ENCODE measurements around the gene GPHA2. TPM values are rescaled to one million over a fixed set of nuclear protein-coding genes. Genes with fewer than 3 reads are reported as not detected.

The GPHA2 gene
- total RNA-seq, 1 donor from 2014 or later = not detected

GRCh38 chr11:64919627-64920026 lies 16.1 kb downstream of the GPHA2 start:
- no peak for DNase-seq (ENCODE audit: low spot score in 2 of 2)
- no peaks in the 10 kb centered on the region for H3K27me3 ChIP-seq
- peaks cover 9 to 26% of the 10 kb centered on the region in 2 donors for H3K4me1 ChIP-seq
- intact Hi-C loops (cut with DNase I) = loop anchor here (5.0 kb wide), 3 partner anchors 53 to 198 kb away; partner anchors contain the start of genes MAJIN, VPS51 and ZNHIT2
- no peaks in the 10 kb centered on the region for H3K9me3 ChIP-seq
- no peaks in the 10 kb centered on the region for H3K36me3 ChIP-seq
- H3K27ac ChIP-seq = no peak overlapping the region
- H3K4me3 ChIP-seq = no peak overlapping the region
- no peak for TF ChIP-seq CTCF (IDR thresholded peaks at IDR 0.05)

GRCh38 chr11:64918017-64918416 lies 17.7 kb downstream of the GPHA2 start:
- intact Hi-C loops (cut with DNase I) = loop anchor here (5.0 kb wide), 2 partner anchors 179 to 199 kb away; partner anchors contain the start of genes VPS51 and ZNHIT2
- TF ChIP-seq CTCF (IDR thresholded peaks at IDR 0.05) = peak in 2 of 3 experiments; percentile 16 to 24
- DNase-seq (ENCODE audit: low spot score in 2 of 2) = peak in 1 of 2 donors; percentile 65

GRCh38 chr11:64917663-64917995 lies 18.1 kb downstream of the GPHA2 start:
- peak overlapping the region; percentile 59 to 76 for H3K27ac ChIP-seq
- TF ChIP-seq CTCF (IDR thresholded peaks at IDR 0.05) = no peak
- H3K4me3 ChIP-seq = peak overlapping the region; percentile 57 to 92
- H3K27me3 ChIP-seq = no peaks in the 10 kb centered on the region
- H3K9me3 ChIP-seq = no peaks in the 10 kb centered on the region
- peaks cover 6 to 19% of the 10 kb centered on the region in 2 donors for H3K4me1 ChIP-seq
- no peak for DNase-seq (ENCODE audit: low spot score in 2 of 2)
- intact Hi-C loops (cut with DNase I) = loop anchor here (1.0 to 5.0 kb wide), 5 partner anchors 96 to 200 kb away; partner anchors contain the start of genes CDCA5, SNX15, VPS51 and ZFPL1
- H3K36me3 ChIP-seq = peaks cover 17 to 19% of the 10 kb centered on the region in 2 donors

More at GRCh38 chr11:64918017-64918416, 17.7 kb downstream of the GPHA2 start:
- no peaks in the 10 kb centered on the region for H3K9me3 ChIP-seq
- H3K27me3 ChIP-seq = no peaks in the 10 kb centered on the region
- H3K36me3 ChIP-seq = peaks cover 13 to 15% of the 10 kb centered on the region in 2 donors
- H3K27ac ChIP-seq = peak overlapping the region; percentile 59 to 76
- peaks cover 6 to 19% of the 10 kb centered on the region in 2 donors for H3K4me1 ChIP-seq
- peak overlapping the region; percentile 57 to 92 for H3K4me3 ChIP-seq

GRCh38 chr11:64916775-64917662 lies 18.7 kb downstream of the GPHA2 start, which contains the start of gene ATG2A:
TSS of gene ATG2A (minus strand) at chr11:64917209. CDS start at chr11:64917135, 74 bp downstream.
- peak within 1 kb of the TSS; percentile 92 to 94 for H3K4me3 ChIP-seq
- peak; percentile 99 to 100 for DNase-seq (ENCODE audit: low spot score in 2 of 2)
- peaks cover 6 to 19% of the 10 kb centered on the region in 2 donors for H3K4me1 ChIP-seq
- peak within 1 kb of the TSS; percentile 75 to 76 for H3K27ac ChIP-seq
- H3K36me3 ChIP-seq = peaks cover 21 to 25% of the 10 kb centered on the region in 2 donors
- no peak for TF ChIP-seq CTCF (IDR thresholded peaks at IDR 0.05)
- intact Hi-C loops (cut with DNase I) = loop anchor here (1.0 to 5.0 kb wide), 5 partner anchors 96 to 200 kb away; partner anchors contain the start of genes CDCA5, SNX15, VPS51 and ZFPL1
- no peaks in the 10 kb centered on the region for H3K27me3 ChIP-seq
- no peaks in the 10 kb centered on the region for H3K9me3 ChIP-seq

- Histone ChIP-seq H3K4me1 (peaks cover 6 to 19% of the 10 kb centered on the region in 2 donors), H3K27ac (peak overlapping the region; percentile 67 to 75), H3K27me3 (no peaks in the 10 kb centered on the region), H3K36me3 (peaks cover 29 to 33% of the 10 kb centered on the region in 2 donors), H3K9me3 (no peaks in the 10 kb centered on the region), H3K4me3 (peak overlapping the region; percentile 92 to 94)
- TF ChIP-seq CTCF (IDR thresholded peaks at IDR 0.05) = no peak
- no peak for DNase-seq (ENCODE audit: low spot score in 2 of 2)
- intact Hi-C loops (cut with DNase I) = loop anchor here (5.0 kb wide), 2 partner anchors 181 to 201 kb away; partner anchors contain the start of genes VPS51 and ZNHIT2
Observed at GRCh38 chr11:64916040-64916774, 19.5 kb downstream of the GPHA2 start.
